ENCODE results near the gene PIGT. TPM values are rescaled to one million over a fixed set of nuclear protein-coding genes. Genes with fewer than 3 reads are reported as not detected.

Gene PIGT
- total and polyA plus RNA-seq, 2 of the 13 experiments (the other 11 are each of a cell fraction or from before 2014, with no cell fraction given), result 65.9 to 74.1 TPM

GRCh38 chr20:45405571-45406259, 10.2 kb upstream of the PIGT start (continued):
- TF ChIP-seq ZNF660 (CRISPR knock-in tag; IDR thresholded peaks at IDR 0.05; ENCODE audit: borderline replicate concordance, low read depth), result no peak
- TF ChIP-seq ZNF383 (CRISPR knock-in tag; IDR thresholded peaks at IDR 0.05; ENCODE audit: borderline replicate concordance), result no peak
- TF ChIP-seq SOX6 (IDR thresholded peaks at IDR 0.05), result no peak
- TF ChIP-seq SOX6 (CRISPR knock-in tag; IDR thresholded peaks at IDR 0.05), result peak; percentile 44; the same call in 1 of the 2 replicates
- TF ChIP-seq, protein P1, sequence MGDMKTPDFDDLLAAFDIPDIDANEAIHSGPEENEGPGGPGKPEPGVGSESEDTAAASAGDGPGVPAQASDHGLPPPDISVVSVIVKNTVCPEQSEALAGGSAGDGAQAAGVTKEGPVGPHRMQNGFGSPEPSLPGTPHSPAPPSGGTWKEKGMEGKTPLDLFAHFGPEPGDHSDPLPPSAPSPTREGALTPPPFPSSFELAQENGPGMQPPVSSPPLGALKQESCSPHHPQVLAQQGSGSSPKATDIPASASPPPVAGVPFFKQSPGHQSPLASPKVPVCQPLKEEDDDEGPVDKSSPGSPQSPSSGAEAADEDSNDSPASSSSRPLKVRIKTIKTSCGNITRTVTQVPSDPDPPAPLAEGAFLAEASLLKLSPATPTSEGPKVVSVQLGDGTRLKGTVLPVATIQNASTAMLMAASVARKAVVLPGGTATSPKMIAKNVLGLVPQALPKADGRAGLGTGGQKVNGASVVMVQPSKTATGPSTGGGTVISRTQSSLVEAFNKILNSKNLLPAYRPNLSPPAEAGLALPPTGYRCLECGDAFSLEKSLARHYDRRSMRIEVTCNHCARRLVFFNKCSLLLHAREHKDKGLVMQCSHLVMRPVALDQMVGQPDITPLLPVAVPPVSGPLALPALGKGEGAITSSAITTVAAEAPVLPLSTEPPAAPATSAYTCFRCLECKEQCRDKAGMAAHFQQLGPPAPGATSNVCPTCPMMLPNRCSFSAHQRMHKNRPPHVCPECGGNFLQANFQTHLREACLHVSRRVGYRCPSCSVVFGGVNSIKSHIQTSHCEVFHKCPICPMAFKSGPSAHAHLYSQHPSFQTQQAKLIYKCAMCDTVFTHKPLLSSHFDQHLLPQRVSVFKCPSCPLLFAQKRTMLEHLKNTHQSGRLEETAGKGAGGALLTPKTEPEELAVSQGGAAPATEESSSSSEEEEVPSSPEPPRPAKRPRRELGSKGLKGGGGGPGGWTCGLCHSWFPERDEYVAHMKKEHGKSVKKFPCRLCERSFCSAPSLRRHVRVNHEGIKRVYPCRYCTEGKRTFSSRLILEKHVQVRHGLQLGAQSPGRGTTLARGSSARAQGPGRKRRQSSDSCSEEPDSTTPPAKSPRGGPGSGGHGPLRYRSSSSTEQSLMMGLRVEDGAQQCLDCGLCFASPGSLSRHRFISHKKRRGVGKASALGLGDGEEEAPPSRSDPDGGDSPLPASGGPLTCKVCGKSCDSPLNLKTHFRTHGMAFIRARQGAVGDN (CRISPR knock-in tag; IDR thresholded peaks at IDR 0.05), result no peak
- TF ChIP-seq ZNF232 (CRISPR knock-in tag; IDR thresholded peaks at IDR 0.05; ENCODE audit: borderline replicate concordance), result no peak
- no peak for TF ChIP-seq ZNF737 (CRISPR knock-in tag; IDR thresholded peaks at IDR 0.05; ENCODE audit: borderline replicate concordance)
- TF ChIP-seq FOXA1 (IDR thresholded peaks at IDR 0.05), result no peak
- TF ChIP-seq FOXA1 (CRISPR knock-in tag; IDR thresholded peaks at IDR 0.05), result no peak
- TF ChIP-seq EHMT2 (IDR thresholded peaks at IDR 0.05; ENCODE audit: borderline replicate concordance, low read depth, low read length), result no peak
- TF ChIP-seq, protein P2, sequence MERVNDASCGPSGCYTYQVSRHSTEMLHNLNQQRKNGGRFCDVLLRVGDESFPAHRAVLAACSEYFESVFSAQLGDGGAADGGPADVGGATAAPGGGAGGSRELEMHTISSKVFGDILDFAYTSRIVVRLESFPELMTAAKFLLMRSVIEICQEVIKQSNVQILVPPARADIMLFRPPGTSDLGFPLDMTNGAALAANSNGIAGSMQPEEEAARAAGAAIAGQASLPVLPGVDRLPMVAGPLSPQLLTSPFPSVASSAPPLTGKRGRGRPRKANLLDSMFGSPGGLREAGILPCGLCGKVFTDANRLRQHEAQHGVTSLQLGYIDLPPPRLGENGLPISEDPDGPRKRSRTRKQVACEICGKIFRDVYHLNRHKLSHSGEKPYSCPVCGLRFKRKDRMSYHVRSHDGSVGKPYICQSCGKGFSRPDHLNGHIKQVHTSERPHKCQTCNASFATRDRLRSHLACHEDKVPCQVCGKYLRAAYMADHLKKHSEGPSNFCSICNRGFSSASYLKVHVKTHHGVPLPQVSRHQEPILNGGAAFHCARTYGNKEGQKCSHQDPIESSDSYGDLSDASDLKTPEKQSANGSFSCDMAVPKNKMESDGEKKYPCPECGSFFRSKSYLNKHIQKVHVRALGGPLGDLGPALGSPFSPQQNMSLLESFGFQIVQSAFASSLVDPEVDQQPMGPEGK (CRISPR knock-in tag; IDR thresholded peaks at IDR 0.05), result 0 out of 2 replicates have a peak, but pooled peaks have one; percentile 17
- peak; percentile 74 for TF ChIP-seq MXD1 (CRISPR knock-in tag; IDR thresholded peaks at IDR 0.05)
- no peak for TF ChIP-seq THYN1 (CRISPR knock-in tag; IDR thresholded peaks at IDR 0.05; ENCODE audit: borderline replicate concordance, low read depth)
- peak; percentile 3; the same call in 1 of the 2 replicates for TF ChIP-seq ZNF782 (CRISPR knock-in tag; IDR thresholded peaks at IDR 0.05; ENCODE audit: borderline replicate concordance)
- TF ChIP-seq DNMT3B (CRISPR knock-in tag; conservative IDR thresholded peaks at IDR 0.05), result no peak
- peak; percentile 61; the same call in 1 of the 2 replicates for TF ChIP-seq ZNF788 (CRISPR knock-in tag; IDR thresholded peaks at IDR 0.05; ENCODE audit: borderline replicate concordance)
- peak; percentile 12 for TF ChIP-seq SRSF1 (optimal IDR thresholded peaks at IDR 0.05; ENCODE audit: low read depth, low read length)
- TF ChIP-seq, protein P3, sequence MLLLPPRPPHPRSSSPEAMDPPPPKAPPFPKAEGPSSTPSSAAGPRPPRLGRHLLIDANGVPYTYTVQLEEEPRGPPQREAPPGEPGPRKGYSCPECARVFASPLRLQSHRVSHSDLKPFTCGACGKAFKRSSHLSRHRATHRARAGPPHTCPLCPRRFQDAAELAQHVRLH (CRISPR knock-in tag; IDR thresholded peaks at IDR 0.05; ENCODE audit: borderline replicate concordance, low read depth), result no peak; the same call in 1 of the 2 replicates
- TF ChIP-seq KDM4B (CRISPR knock-in tag; IDR thresholded peaks at IDR 0.05), result no peak
- peak; percentile 55; the same call in 1 of the 2 replicates for TF ChIP-seq ZNF724P (CRISPR knock-in tag; IDR thresholded peaks at IDR 0.05; ENCODE audit: borderline replicate concordance)
- no peak for TF ChIP-seq EP300 (IDR thresholded peaks at IDR 0.05; ENCODE audit: low read depth in 2 of 2, low read length in 2 of 2)
- TF ChIP-seq EP300 (CRISPR knock-in tag; IDR thresholded peaks at IDR 0.05; ENCODE audit: borderline replicate concordance), result no peak

Data from HepG2 (cell line).